Thoracic aorta (tissue), 2 donors: ENCODE results near the gene ARHGAP25. TPM values are rescaled to one million over a fixed set of nuclear protein-coding genes. Genes with fewer than 3 reads are reported as not detected.

Experiments used
- ATAC-seq: fragments of 150-250 bp; one replicate; pipeline ENCODE4 v1.8.0; 2017; ENCODE audit warnings: low read depth; ENCODE audit not compliant: insufficient number of reproducible peaks, low FRiP score
- DNase-seq: peaks from one replicate; pipeline ENCODE4 v3.0.0-alpha.2; 2020; ENCODE audit warnings: low spot score
- H3K27ac ChIP-seq, 2 donors: fragments of 200-600 bp; sonication (generic); 1 replicate in 1 of 2; 2 replicates in 1 of 2; pipeline ENCODE4 v1.5.1; 2016; ENCODE audit warnings: mild to moderate bottlenecking in 2 of 2, moderate library complexity in 2 of 2
- H3K27me3 ChIP-seq: fragments of 200-600 bp; sonication (generic); replicated peaks from 2 replicates; pipeline ENCODE4 v1.6.0; 2016; ENCODE audit warnings: mild to moderate bottlenecking; ENCODE audit not compliant: insufficient read depth
- H3K36me3 ChIP-seq: fragments of 200-600 bp; sonication (generic); one replicate; pipeline ENCODE4 v1.5.1; 2016
- H3K4me1 ChIP-seq, 2 donors: fragments of 200-600 bp; sonication (generic); 1 replicate in 1 of 2; 2 replicates in 1 of 2; pipeline versions ENCODE4 v1.5.1 to v1.6.0; 2016; ENCODE audit warnings: low read depth in 2 of 2, mild to moderate bottlenecking in 1 of 2; ENCODE audit not compliant: control insufficient read depth in 1 of 2
- H3K4me3 ChIP-seq: fragments of 200-600 bp; sonication (generic); 2 replicates; pipeline ENCODE4 v1.5.1; 2016; ENCODE audit warnings: mild to moderate bottlenecking
- H3K9me3 ChIP-seq: fragments of 200-600 bp; sonication (generic); 2 replicates; pipeline ENCODE4 v1.5.1; 2016
- total RNA-seq, 2 donors: library from RNA; depleted of rRNA; stranded (reverse); fragments of >200 nt; gene quantifications; one replicate each; pipeline versions ENCODE4 v1.1.0 to v1.2.3, GENCODE V29; 2016
- TF ChIP-seq, protein P1 (sequence below): fragments of 200-600 bp; sonication (generic); IDR thresholded peaks from one replicate; pipeline ENCODE4 v1.5.1; 2019; ENCODE audit warnings: antibody characterized with exemption

Gene ARHGAP25
- total RNA-seq, 2 donors from 2014 or later: 10.8 to 14.5 TPM

DNA sequence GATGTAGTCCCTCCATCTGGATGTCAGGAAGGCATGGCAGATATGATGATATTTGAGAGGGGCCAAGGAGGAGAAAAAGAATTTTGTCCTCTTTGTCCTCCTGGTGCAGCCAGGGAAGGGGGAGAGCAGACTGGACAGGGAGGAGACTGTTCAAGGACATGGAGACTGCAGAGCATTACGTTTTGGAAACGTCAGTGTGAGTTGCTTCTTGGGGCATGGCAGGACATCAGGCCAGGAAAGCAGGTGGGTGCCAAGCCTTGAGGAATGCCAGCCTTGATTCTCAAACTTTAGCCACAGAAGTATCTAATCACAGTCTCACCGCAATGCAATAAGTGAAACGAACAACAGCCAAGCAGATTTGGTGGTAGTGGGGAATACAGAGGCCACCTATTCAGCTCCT is 70.4 kb downstream of the ARHGAP25 start:
- H3K36me3 ChIP-seq: no peaks in the 10 kb centered on the region
- DNase-seq (no peak), ATAC-seq (no peak)
- TF ChIP-seq, protein P1, sequence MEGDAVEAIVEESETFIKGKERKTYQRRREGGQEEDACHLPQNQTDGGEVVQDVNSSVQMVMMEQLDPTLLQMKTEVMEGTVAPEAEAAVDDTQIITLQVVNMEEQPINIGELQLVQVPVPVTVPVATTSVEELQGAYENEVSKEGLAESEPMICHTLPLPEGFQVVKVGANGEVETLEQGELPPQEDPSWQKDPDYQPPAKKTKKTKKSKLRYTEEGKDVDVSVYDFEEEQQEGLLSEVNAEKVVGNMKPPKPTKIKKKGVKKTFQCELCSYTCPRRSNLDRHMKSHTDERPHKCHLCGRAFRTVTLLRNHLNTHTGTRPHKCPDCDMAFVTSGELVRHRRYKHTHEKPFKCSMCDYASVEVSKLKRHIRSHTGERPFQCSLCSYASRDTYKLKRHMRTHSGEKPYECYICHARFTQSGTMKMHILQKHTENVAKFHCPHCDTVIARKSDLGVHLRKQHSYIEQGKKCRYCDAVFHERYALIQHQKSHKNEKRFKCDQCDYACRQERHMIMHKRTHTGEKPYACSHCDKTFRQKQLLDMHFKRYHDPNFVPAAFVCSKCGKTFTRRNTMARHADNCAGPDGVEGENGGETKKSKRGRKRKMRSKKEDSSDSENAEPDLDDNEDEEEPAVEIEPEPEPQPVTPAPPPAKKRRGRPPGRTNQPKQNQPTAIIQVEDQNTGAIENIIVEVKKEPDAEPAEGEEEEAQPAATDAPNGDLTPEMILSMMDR: no peak
- no peaks in the 10 kb centered on the region for H3K27me3 ChIP-seq
- no peak overlapping the region for H3K4me3 ChIP-seq
- no peaks in the 10 kb centered on the region for H3K9me3 ChIP-seq
- H3K4me1 ChIP-seq: peaks cover 0 to 3% of the 10 kb centered on the region in 2 donors
- H3K27ac ChIP-seq: no peak overlapping the region

DNA sequence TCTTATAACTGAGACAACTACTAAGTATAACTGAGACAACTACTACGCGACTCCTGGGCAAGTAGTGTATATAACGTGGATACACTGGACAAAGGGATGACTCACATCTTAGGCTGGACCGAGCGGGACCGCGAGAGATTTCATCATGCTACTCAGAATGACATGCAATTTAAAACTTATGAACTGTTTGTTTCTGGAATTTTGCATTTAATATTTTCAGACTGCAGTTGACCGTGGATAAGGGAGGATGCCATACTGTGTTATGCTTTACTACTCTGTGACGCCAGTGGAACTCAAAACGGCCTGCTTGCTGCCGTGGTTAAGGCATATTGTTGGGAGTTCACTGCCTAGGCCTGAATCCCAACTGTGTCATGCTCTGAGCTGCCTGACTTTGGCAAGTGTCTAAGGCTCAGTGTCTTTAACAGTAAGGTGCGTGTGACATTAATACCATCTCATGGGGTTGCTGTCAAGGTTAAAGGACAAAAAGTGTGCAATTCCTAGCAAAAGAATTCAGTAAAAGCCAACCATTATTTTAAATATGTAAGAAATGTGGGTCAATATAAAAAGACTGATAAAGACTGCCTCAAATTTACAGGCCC is 72.0 kb downstream of the ARHGAP25 start:
- no peak overlapping the region for H3K4me3 ChIP-seq
- peaks cover 13 to 17% of the 10 kb centered on the region in 2 donors for H3K4me1 ChIP-seq
- ATAC-seq (no peak), DNase-seq (no peak)
- no peaks in the 10 kb centered on the region for H3K9me3 ChIP-seq
- no peaks in the 10 kb centered on the region for H3K27me3 ChIP-seq
- no peaks in the 10 kb centered on the region for H3K36me3 ChIP-seq
- no peak overlapping the region for H3K27ac ChIP-seq
- TF ChIP-seq, protein P1: no peak

DNA sequence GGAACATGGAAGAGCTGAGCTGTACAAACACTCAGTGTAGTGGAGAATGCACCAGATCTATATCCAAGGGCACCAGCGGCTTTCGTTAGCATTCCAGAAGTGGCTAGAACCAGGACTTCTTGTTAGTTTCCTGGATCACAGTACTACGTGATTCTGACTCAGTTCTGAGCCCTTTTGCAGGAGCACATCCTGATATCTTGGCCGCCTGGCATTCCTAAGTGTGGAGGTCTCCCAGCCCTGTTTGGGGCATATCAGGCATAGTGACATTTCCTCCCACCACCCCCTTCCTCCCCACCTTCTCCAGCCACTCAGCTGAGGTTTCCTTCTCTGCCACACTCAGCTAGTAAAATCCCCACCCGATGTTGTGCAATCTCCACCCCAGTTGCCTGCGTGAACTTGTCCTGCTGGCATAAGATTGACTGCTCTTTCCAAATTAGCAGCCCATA is 73.2 kb downstream of the ARHGAP25 start:
- H3K4me3 ChIP-seq: no peak overlapping the region
- peaks cover 20 to 28% of the 10 kb centered on the region in 2 donors for H3K4me1 ChIP-seq
- no peaks in the 10 kb centered on the region for H3K9me3 ChIP-seq
- TF ChIP-seq, protein P1: no peak
- no peaks in the 10 kb centered on the region for H3K36me3 ChIP-seq
- no peaks in the 10 kb centered on the region for H3K27me3 ChIP-seq
- ATAC-seq: no peak
- H3K27ac ChIP-seq: no peak overlapping the region
- no peak for DNase-seq

GRCh38 chr2:68809324-68810240 is 75.0 kb downstream of the ARHGAP25 start:
- Histone ChIP-seq H3K36me3 (no peaks in the 10 kb centered on the region), H3K27ac (no peak overlapping the region), H3K4me3 (no peak overlapping the region), H3K9me3 (no peaks in the 10 kb centered on the region), H3K27me3 (no peaks in the 10 kb centered on the region), H3K4me1 (peaks cover 20 to 28% of the 10 kb centered on the region in 2 donors)
- DNase-seq (no peak), ATAC-seq (no peak)
- TF ChIP-seq, protein P1: no peak

DNA sequence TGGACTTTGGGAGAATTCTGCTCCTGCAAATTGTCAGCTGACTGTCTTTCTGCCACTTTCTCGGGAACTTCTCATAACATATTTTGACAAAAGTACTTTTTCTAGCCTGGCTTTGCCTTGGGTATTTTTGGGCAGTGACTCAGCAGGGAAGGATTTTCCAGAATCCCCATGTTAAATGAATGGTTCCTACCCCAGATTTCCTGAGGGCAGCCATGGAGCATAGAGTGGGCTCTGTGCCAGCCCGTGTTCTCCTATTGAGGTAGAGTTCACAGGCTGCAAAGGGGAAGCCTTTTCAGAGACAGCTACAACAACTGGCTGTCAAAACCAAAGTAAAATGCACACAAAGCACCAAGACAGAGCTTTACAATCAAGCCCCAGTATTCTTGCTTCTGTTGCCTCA is 76.8 kb downstream of the ARHGAP25 start:
- Histone ChIP-seq H3K36me3 (no peaks in the 10 kb centered on the region), H3K9me3 (no peaks in the 10 kb centered on the region), H3K4me3 (peak overlapping the region; percentile 20), H3K4me1 (peaks cover 20 to 28% of the 10 kb centered on the region in 2 donors), H3K27me3 (no peaks in the 10 kb centered on the region), H3K27ac (peak overlapping the region; percentile 14 to 73)
- TF ChIP-seq, protein P1: no peak
- ATAC-seq (peak; percentile 55), DNase-seq (peak; percentile 27)
